HFFc6 (cell line): ENCODE data around the gene NNT. TPM values are rescaled to one million over a fixed set of nuclear protein-coding genes. Genes with fewer than 3 reads are reported as not detected.
"Not testable (repeated sequence)": the region's sequence is repeated elsewhere in the genome, so short reads cannot be mapped to it uniquely, and the experiment has no call there.

Experiments used
- DNase-seq: peaks from one replicate; pipeline ENCODE4 v3.0.0-alpha.2; 2018
- H3K27ac Mint-ChIP-seq: 2 replicates; pipeline ENCODE4 v1.8.0; 2020; ENCODE audit warnings: mild to moderate bottlenecking, mixed read lengths
- H3K27me3 Mint-ChIP-seq: 2 replicates; pipeline ENCODE4 v1.8.0; 2021; ENCODE audit warnings: mild to moderate bottlenecking, moderate library complexity, mixed read lengths; ENCODE audit not compliant: insufficient read depth
- H3K36me3 Mint-ChIP-seq: 2 replicates; pipeline ENCODE4 v1.8.0; 2021; ENCODE audit warnings: low read depth, mixed read lengths
- H3K4me1 Mint-ChIP-seq: 2 replicates; pipeline ENCODE4 v1.8.0; 2020; ENCODE audit warnings: low read depth, mixed read lengths
- H3K4me3 Mint-ChIP-seq: 2 replicates; pipeline ENCODE4 v1.8.0; 2020; ENCODE audit warnings: mild to moderate bottlenecking, moderate library complexity, mixed read lengths
- H3K9me3 Mint-ChIP-seq: 2 replicates; pipeline ENCODE4 v1.8.0; 2020; ENCODE audit warnings: mild to moderate bottlenecking, mixed read lengths
- total RNA-seq, 6 experiments: library from RNA; stranded (reverse); fragmentation: NEBNext Ultra II Directional; extraction: Animal tissue kit (Norgen Biotek cat#: 25700); gene quantifications; 2 replicates in 1 of 6; 3 replicates in 5 of 6; pipeline ENCODE4 v1.2.3, GENCODE V29; 2021
- TF ChIP-seq, protein P1 (sequence below): fragments of 200-600 bp; sonication (generic); IDR thresholded peaks from 2 replicates; pipeline ENCODE4 v1.5.0; 2021; ENCODE audit warnings: antibody characterized with exemption, mild to moderate bottlenecking

NNT gene
- total RNA-seq, 6 experiments from 2014 or later, result 52.9 to 64.0 (median 59.6) TPM

GRCh38 chr5:43658509-43658908, 55.5 kb downstream of the NNT start:
- Mint-ChIP-seq H3K4me3 (no peak overlapping the region), H3K27me3 (no peaks in the 10 kb centered on the region; the same call in 1 of the 2 replicates), H3K36me3 (peaks cover 16% of the 10 kb centered on the region), H3K4me1 (peaks cover 25% of the 10 kb centered on the region), H3K9me3 (no peaks in the 10 kb centered on the region), H3K27ac (peak overlapping the region; percentile 71)
- DNase-seq, result peak; percentile 81
- TF ChIP-seq, protein P1, sequence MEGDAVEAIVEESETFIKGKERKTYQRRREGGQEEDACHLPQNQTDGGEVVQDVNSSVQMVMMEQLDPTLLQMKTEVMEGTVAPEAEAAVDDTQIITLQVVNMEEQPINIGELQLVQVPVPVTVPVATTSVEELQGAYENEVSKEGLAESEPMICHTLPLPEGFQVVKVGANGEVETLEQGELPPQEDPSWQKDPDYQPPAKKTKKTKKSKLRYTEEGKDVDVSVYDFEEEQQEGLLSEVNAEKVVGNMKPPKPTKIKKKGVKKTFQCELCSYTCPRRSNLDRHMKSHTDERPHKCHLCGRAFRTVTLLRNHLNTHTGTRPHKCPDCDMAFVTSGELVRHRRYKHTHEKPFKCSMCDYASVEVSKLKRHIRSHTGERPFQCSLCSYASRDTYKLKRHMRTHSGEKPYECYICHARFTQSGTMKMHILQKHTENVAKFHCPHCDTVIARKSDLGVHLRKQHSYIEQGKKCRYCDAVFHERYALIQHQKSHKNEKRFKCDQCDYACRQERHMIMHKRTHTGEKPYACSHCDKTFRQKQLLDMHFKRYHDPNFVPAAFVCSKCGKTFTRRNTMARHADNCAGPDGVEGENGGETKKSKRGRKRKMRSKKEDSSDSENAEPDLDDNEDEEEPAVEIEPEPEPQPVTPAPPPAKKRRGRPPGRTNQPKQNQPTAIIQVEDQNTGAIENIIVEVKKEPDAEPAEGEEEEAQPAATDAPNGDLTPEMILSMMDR, result no peak

DNA sequence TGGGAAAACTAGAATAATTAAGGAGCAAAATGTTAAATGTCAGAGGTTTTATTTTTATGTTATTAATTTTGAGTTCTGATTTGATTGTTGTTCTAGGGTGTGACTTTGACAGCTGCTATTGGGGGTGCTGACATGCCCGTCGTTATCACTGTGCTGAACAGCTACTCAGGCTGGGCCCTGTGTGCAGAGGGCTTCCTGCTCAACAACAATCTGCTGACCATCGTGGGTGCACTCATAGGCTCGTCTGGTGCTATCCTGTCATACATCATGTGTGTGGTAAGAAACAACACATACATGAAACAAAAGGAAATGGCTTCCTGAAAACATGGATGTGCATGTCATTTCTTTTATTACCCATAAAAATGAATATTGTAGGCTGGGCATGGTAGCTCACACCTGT, 56.1 kb downstream of the NNT start:
- TF ChIP-seq, protein P1, result no peak
- Mint-ChIP-seq H3K4me3 (no peak overlapping the region), H3K36me3 (peaks cover 16% of the 10 kb centered on the region), H3K4me1 (peaks cover 30% of the 10 kb centered on the region), H3K27ac (peak overlapping the region; percentile 71; the same call in 1 of the 2 replicates), H3K9me3 (no peaks in the 10 kb centered on the region), H3K27me3 (no peaks in the 10 kb centered on the region; the same call in 1 of the 2 replicates)
- DNase-seq, result no peak

GRCh38 chr5:43661102-43661501, 58.1 kb downstream of the NNT start:
- H3K27me3 Mint-ChIP-seq, result peaks cover under 1% of the 10 kb centered on the region
- no peak overlapping the region for H3K4me3 Mint-ChIP-seq
- peaks cover 38% of the 10 kb centered on the region for H3K4me1 Mint-ChIP-seq
- H3K36me3 Mint-ChIP-seq, result peaks cover 16% of the 10 kb centered on the region
- DNase-seq, result peak; percentile 48
- H3K9me3 Mint-ChIP-seq, result no peaks in the 10 kb centered on the region
- TF ChIP-seq, protein P1, result peak; percentile 84
- no peak overlapping the region for H3K27ac Mint-ChIP-seq

GRCh38 chr5:43663916-43664315, 60.9 kb downstream of the NNT start:
- no peak for DNase-seq
- no peak overlapping the region for H3K27ac Mint-ChIP-seq
- H3K27me3 Mint-ChIP-seq, result peaks cover 2% of the 10 kb centered on the region
- TF ChIP-seq, protein P1, result no peak
- H3K9me3 Mint-ChIP-seq, result no peaks in the 10 kb centered on the region
- peaks cover 26% of the 10 kb centered on the region for H3K36me3 Mint-ChIP-seq
- no peak overlapping the region for H3K4me3 Mint-ChIP-seq
- H3K4me1 Mint-ChIP-seq, result peaks cover 20% of the 10 kb centered on the region

DNA sequence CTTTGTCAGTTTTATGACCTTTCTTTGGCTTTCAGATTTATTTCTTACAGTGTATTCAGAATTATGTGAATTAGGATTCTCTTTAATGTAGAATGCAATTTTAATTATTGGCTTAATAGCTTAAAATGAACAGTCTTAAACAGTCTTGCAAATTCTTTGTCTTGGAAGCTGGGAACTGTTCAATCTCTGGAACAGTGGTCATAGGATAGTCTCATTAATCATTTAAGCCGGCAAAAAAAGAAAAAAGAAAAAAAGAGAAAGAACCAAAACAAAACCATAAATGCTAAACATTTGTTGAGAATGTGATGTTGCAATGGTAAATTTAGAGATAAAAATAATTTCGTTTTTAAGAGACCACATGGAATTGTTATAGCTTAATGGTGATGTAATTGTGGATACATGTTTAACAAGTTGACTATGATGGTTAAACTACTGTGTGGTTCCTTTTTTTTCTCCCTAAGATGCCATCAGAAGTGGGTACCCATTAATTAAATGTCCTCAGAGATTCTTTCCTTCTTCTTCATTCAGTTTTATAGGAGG, 61.6 kb downstream of the NNT start:
- H3K27me3 Mint-ChIP-seq, result peaks cover 2% of the 10 kb centered on the region
- no peak overlapping the region for H3K4me3 Mint-ChIP-seq
- no peaks in the 10 kb centered on the region for H3K9me3 Mint-ChIP-seq
- TF ChIP-seq, protein P1, result no peak
- peaks cover 25% of the 10 kb centered on the region for H3K36me3 Mint-ChIP-seq
- peaks cover 18% of the 10 kb centered on the region; the same call in 1 of the 2 replicates for H3K4me1 Mint-ChIP-seq
- H3K27ac Mint-ChIP-seq, result no peak overlapping the region
- no peak for DNase-seq

GRCh38 chr5:43665749-43666148, 62.8 kb downstream of the NNT start:
- H3K4me1 Mint-ChIP-seq, result peaks cover 18% of the 10 kb centered on the region; the same call in 1 of the 2 replicates
- H3K9me3 Mint-ChIP-seq, H3K27me3 Mint-ChIP-seq, H3K27ac Mint-ChIP-seq, DNase-seq, H3K4me3 Mint-ChIP-seq: not testable (repeated sequence)
- H3K36me3 Mint-ChIP-seq, result peaks cover 17% of the 10 kb centered on the region

GRCh38 chr5:43666728-43667127, 63.7 kb downstream of the NNT start:
- not testable (repeated sequence) for H3K27me3 Mint-ChIP-seq, H3K4me3 Mint-ChIP-seq, H3K27ac Mint-ChIP-seq, H3K9me3 Mint-ChIP-seq, DNase-seq
- Mint-ChIP-seq H3K36me3 (peaks cover 19% of the 10 kb centered on the region), H3K4me1 (peaks cover 18% of the 10 kb centered on the region; the same call in 1 of the 2 replicates)

GRCh38 chr5:43667379-43667778, 64.4 kb downstream of the NNT start:
- peaks cover 23% of the 10 kb centered on the region for H3K36me3 Mint-ChIP-seq
- H3K27ac Mint-ChIP-seq, DNase-seq, H3K27me3 Mint-ChIP-seq, H3K9me3 Mint-ChIP-seq, H3K4me3 Mint-ChIP-seq: not testable (repeated sequence)
- H3K4me1 Mint-ChIP-seq, result peaks cover 18% of the 10 kb centered on the region; the same call in 1 of the 2 replicates
